Activated CD4-positive, alpha-beta memory T cell treated with anti-CD3 and anti-CD28 coated beads, Interleukin-2, amount 10 ng/mL, durations not matched to agents 7 days and 5 days (primary cell): Measurements from ENCODE around the gene PSMB5. TPM values are rescaled to one million over a fixed set of nuclear protein-coding genes. Genes with fewer than 3 reads are reported as not detected.

Experiments used
- CTCF ChIA-PET: fragments of 350-600 bp; sonication (Branson Sonifier 250); formaldehyde crosslinking; loops from one replicate; lab custom pipeline; 2021; ENCODE audit warnings: antibody characterized with exemption, inconsistent platforms; lab: Charles Lee
- POLR2A ChIA-PET: fragments of 350-600 bp; sonication (Branson Sonifier 250); formaldehyde crosslinking; loops from one replicate; lab custom pipeline; 2021; ENCODE audit warnings: antibody characterized with exemption; lab: Charles Lee
- DNase-seq: peaks from one replicate; pipeline ENCODE4 v3.0.0-alpha.2; 2020
- H3K27ac Mint-ChIP-seq: one replicate; pipeline ENCODE4 v1.8.0; 2021; ENCODE audit warnings: mild to moderate bottlenecking, mixed read lengths
- H3K27me3 Mint-ChIP-seq: one replicate; pipeline ENCODE4 v1.8.0; 2021; ENCODE audit warnings: mixed read lengths
- H3K36me3 Mint-ChIP-seq: one replicate; pipeline ENCODE4 v1.8.0; 2021; ENCODE audit warnings: low read depth, mixed read lengths
- H3K4me1 Mint-ChIP-seq: one replicate; pipeline ENCODE4 v1.8.0; 2021; ENCODE audit warnings: mixed read lengths
- H3K4me3 Mint-ChIP-seq: one replicate; pipeline ENCODE4 v1.8.0; 2021; ENCODE audit warnings: mild to moderate bottlenecking, mixed read lengths
- H3K9me3 Mint-ChIP-seq: one replicate; pipeline ENCODE4 v1.8.0; 2021; ENCODE audit warnings: mixed read lengths
- total RNA-seq, 2 experiments: library from RNA; stranded (reverse); gene quantifications; one replicate each; pipeline ENCODE4 v1.2.3, GENCODE V29; 2021

PSMB5 gene
- total RNA-seq, 2 experiments from 2014 or later = 55.0 to 57.5 TPM

DNA sequence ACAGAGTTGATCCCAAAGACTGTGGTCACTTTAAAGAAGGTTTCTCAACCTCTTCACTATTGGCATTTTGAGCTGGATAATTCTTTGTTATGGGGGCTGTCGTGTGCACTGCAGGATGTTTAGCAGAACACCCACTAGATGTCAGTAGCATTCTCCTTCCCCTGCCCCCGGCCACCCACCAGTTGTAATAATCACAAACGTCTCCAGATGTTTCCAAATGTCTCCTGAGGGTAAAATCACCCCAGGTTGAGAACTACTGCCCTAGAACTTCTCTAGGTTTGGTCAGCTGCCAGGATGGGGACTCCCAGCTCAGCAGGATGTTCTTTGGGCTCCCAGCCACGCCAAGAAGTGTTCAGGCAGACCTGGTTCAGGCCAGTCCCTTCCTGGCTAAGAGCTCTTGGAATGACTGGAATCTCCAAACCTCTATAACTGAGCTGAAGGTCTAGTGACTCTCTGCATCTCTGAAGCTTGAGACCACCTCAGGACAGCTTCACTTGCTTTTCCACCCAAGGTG lies 39.9 kb downstream of the PSMB5 start:
- no peak overlapping the region for H3K4me3 Mint-ChIP-seq
- POLR2A ChIA-PET = interaction anchor here (0.7 to 5.3 kb wide), 4 partner anchors 13 to 1075 kb away, joined by 3 to 48 read pairs (median 4); no protein-coding TSS in a partner anchor
- H3K9me3 Mint-ChIP-seq = no peaks in the 10 kb centered on the region
- peak; percentile 29 for DNase-seq
- H3K4me1 Mint-ChIP-seq = no peaks in the 10 kb centered on the region
- H3K36me3 Mint-ChIP-seq = no peaks in the 10 kb centered on the region
- CTCF ChIA-PET = interaction anchor here (0.7 to 6.9 kb wide), 23 partner anchors 9 to 1169 kb away, joined by 3 to 71 read pairs (median 5); partner anchors contain the start of gene CDH24
- no peaks in the 10 kb centered on the region for H3K27me3 Mint-ChIP-seq
- no peak overlapping the region for H3K27ac Mint-ChIP-seq

DNA sequence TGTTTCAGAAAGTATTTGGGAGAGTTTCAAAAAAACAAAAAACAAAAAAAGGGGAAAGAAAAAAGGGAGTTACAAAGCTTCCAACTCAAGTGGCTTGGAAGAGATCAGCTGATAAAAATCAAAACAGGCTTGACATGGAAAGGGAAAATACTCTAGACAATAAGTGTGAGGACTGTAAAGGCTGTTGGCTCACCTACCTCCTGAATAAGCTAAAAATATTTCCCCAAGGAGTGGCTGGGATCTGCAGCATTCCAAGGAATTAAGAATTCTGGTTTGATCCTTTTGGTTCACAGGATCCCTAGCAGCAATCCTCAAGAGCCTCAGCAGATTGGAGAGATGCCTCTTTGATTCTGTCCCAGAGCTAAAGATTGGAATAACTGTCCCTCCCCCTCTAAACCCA lies 41.2 kb downstream of the PSMB5 start:
- Mint-ChIP-seq H3K27me3 (no peaks in the 10 kb centered on the region), H3K4me3 (no peak overlapping the region), H3K36me3 (no peaks in the 10 kb centered on the region), H3K27ac (no peak overlapping the region), H3K4me1 (no peaks in the 10 kb centered on the region), H3K9me3 (no peaks in the 10 kb centered on the region)
- POLR2A ChIA-PET = interaction anchor here (5.3 kb wide), 1 partner anchor 14 kb away, joined by 48 read pairs; no protein-coding TSS in a partner anchor
- no peak for DNase-seq
- CTCF ChIA-PET = interaction anchor here (0.7 to 6.9 kb wide), 9 partner anchors 8 to 101 kb away, joined by 3 to 71 read pairs (median 13); partner anchors contain the start of genes ACIN1, C14orf119 and CDH24

DNA sequence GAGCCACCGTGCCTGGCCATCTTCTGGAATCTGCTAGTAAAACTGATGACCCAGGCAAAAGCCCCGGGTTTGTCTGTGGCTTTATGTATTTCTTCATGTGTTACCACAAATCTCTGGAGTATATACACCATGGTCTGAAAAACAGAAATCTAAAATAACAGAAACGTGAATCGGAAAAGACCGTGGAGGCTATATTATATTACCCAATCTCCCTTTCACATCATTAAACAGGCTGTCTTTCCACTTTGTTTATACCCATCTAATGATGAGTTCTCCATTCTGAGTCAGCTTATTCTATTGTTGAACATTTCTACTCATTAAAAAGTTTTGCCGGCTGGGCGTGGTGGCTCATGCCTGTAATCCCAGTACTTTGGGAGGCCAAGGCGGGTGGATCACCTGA lies 42.8 kb downstream of the PSMB5 start:
- H3K27ac Mint-ChIP-seq = no peak overlapping the region
- ChIA-PET CTCF (interaction anchor here (1.4 to 4.8 kb wide), 3 partner anchors 36 to 77 kb away, joined by 5 to 29 read pairs (median 13); partner anchors contain the start of gene HAUS4), POLR2A (interaction anchor here (1.4 to 5.3 kb wide), 2 partner anchors 15 to 66 kb away, joined by 4 to 48 read pairs; no protein-coding TSS in a partner anchor)
- H3K36me3 Mint-ChIP-seq = no peaks in the 10 kb centered on the region
- DNase-seq = no peak
- no peak overlapping the region for H3K4me3 Mint-ChIP-seq
- H3K4me1 Mint-ChIP-seq = no peaks in the 10 kb centered on the region
- no peaks in the 10 kb centered on the region for H3K9me3 Mint-ChIP-seq
- no peaks in the 10 kb centered on the region for H3K27me3 Mint-ChIP-seq

DNA sequence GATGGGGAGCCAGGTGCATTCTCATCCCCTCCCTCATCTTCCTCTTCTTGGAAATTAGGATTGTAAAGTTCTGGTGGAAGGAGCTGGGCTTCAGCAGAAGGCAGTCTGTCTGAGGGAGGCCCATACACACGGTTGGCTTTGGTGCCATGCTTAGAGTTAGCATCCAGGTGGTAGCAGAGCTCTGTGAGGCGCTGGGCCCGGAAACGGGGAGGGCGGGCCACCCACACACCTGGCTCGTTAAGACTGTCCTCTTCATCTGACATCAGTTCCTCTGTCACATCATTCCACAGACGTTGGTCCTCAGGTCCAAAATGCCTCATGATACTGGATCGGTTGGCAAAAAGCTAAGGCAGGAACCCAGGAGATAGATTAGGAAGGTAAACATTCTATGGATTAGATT lies 47.4 kb downstream of the PSMB5 start:
- DNase-seq = no peak
- no peak overlapping the region for H3K4me3 Mint-ChIP-seq
- no peaks in the 10 kb centered on the region for H3K9me3 Mint-ChIP-seq
- H3K27ac Mint-ChIP-seq = no peak overlapping the region
- ChIA-PET POLR2A (interaction anchor here (0.8 to 3.4 kb wide), 10 partner anchors 8 to 75 kb away, joined by 3 to 37 read pairs (median 4); partner anchors contain the start of genes CDH24 and HAUS4), CTCF (interaction anchor here (0.6 to 9.1 kb wide), 28 partner anchors 9 to 429 kb away, joined by 3 to 332 read pairs (median 10); partner anchors contain the start of genes ACIN1, C14orf119, CDH24 and HAUS4)
- no peaks in the 10 kb centered on the region for H3K4me1 Mint-ChIP-seq
- no peaks in the 10 kb centered on the region for H3K27me3 Mint-ChIP-seq
- H3K36me3 Mint-ChIP-seq = no peaks in the 10 kb centered on the region

DNA sequence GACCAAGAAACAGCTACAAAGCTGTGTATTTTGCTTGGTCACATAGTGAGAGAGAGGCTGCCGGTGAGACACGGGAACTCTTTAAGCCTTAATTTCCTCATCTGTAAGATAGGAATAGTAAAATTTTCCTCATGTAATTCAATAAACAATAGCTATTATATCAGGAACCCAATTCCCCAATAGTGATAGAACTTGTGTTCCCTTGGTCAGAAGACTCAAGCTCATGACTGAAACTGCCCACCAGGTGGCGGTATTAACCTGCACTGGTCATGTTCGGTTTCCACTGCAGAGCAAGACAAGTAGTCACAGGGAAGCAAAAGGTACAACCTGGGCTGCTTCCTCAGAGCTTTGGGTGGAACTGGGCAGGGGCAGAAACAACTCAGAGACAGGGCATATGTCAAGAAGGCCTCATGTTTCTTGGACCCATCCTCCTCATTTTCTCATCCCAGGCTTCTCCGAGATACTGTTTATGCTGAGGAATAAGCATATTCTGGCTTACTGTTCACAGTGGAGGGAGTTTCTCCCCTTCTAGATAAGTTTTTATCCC lies 48.1 kb downstream of the PSMB5 start:
- Mint-ChIP-seq H3K4me3 (no peak overlapping the region), H3K36me3 (no peaks in the 10 kb centered on the region), H3K27me3 (no peaks in the 10 kb centered on the region), H3K27ac (no peak overlapping the region), H3K9me3 (no peaks in the 10 kb centered on the region), H3K4me1 (peaks cover 2% of the 10 kb centered on the region)
- POLR2A ChIA-PET = interaction anchor here (0.8 to 3.4 kb wide), 12 partner anchors 9 to 416 kb away, joined by 3 to 37 read pairs (median 4); partner anchors contain the start of genes CDH24, HAUS4 and RBM23
- CTCF ChIA-PET = interaction anchor here (0.5 to 9.1 kb wide), 62 partner anchors 10 to 445 kb away, joined by 3 to 332 read pairs (median 5); partner anchors contain the start of genes ACIN1, C14orf119, CDH24 and HAUS4
- DNase-seq = peak; percentile 90

DNA sequence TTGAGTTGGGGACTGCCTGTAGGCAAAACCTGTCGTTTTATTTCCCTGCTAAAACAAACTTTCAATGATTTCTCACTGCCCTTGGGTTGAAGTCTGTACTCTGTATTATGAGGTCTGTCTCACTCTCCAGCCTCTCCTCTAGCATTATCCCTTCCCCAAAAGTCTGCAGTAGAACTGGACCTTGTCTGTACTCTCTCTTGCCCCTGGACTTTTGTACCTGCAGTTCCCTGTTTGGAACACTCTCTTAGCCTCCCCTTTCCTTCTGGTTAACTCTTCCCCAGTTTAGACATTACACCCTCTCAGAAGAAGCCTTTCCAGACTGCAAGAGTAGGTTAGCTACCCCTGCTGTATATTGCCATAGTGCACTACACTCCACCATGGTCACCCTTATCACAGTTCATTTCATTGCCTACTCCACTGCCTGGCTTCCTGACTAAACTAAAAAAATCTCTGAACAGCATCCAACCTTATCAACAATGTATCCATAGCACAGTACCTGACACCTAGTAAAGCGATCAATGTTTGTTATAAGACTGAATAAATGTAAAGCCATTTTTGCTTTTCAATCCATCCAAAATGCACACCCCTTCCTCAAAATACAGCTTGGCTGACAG lies 48.7 kb downstream of the PSMB5 start:
- Mint-ChIP-seq H3K36me3 (no peaks in the 10 kb centered on the region), H3K4me3 (no peak overlapping the region), H3K4me1 (peaks cover 2% of the 10 kb centered on the region), H3K9me3 (no peaks in the 10 kb centered on the region), H3K27ac (no peak overlapping the region), H3K27me3 (peaks cover 2% of the 10 kb centered on the region)
- no peak for DNase-seq
- ChIA-PET CTCF (interaction anchor here (0.5 to 9.1 kb wide), 61 partner anchors 10 to 444 kb away, joined by 3 to 332 read pairs (median 5); partner anchors contain the start of genes ACIN1, C14orf119, CDH24 and HAUS4), POLR2A (interaction anchor here (1.0 to 3.4 kb wide), 11 partner anchors 10 to 416 kb away, joined by 3 to 37 read pairs (median 5); partner anchors contain the start of genes CDH24, HAUS4 and RBM23)

DNA sequence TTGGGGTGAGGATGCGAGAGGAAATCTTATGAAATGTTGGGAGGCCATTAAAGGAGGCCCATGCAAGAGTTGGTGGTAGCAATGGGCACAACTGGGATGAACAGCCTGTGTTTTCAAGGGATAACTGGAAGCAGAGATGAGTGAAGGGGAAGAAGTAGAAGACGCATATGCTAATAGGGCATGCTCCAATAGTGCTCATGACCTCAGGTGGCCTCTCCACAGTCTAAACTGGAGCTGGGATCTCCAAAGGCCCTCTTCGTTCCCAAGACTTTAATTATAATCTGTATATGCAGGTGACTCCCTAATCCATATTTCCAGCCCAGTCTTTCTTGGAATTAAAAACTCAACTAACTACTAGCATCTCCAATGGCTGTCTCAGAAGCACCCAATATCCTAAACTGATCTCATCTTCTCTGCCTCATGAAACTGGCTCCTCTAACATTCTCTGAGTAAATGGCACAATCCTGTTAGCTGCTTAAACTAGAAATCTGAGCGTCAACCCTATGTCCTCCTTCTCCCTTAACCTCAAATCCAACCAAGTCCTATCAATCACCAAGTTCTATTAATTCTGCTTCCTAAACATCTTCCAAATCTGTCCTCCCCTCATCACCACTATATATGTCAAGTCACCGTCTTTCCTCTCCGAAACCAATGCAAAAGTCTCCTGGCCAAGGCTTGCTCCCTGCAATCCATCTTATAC lies 49.6 kb downstream of the PSMB5 start:
- H3K27ac Mint-ChIP-seq = no peak overlapping the region
- POLR2A ChIA-PET = interaction anchor here (1.5 to 3.4 kb wide), 4 partner anchors 22 to 84 kb away, joined by 3 to 37 read pairs (median 12); partner anchors contain the start of genes CDH24 and HAUS4

DNA sequence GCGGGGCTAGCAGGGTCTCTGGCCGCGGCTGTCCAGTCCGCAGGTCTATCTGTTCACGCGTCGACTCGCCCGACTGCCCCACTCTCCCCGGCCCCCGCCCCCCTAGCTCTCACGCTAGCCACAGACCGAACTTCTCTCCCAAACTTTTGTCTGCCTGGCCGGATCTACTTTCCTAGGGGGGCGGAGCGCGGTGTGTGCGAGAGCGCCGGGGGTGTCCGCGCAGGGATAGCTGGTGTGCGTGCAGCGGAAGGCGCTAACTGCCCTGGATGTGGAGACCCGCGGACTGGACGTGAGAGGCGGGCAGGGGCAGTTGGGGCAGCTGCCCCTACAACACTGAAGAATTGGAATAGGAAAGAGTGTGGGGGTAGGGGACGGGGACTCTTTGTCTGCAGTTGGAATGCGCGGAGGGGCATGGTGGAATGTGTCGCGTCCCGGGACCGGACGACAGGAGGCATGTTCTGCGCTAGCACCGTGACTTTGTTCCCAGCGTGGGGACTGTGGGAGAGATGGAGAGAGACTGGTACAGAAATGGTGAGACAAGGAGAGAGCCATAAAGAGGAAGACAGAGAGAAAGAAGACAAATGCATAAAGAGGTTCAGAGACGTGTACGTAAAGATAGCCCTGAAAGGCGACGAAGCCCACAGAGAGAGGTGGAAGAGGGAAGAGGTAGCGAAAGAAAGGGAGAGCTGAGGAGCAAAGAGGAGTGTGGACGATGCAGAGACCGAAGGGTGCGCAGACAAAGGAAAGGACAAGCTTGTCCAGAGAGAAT lies 52.0 kb downstream of the PSMB5 start, which contains the start of gene AJUBA:
Gene AJUBA (minus strand): TSS at position 75 of the 769 bp plus-strand sequence. CDS start 285 bp downstream, outside the sequence.
- POLR2A ChIA-PET = interaction anchor here (0.9 to 4.6 kb wide), 14 partner anchors 10 to 412 kb away, joined by 3 to 23 read pairs (median 4); partner anchors contain the start of genes ACIN1, C14orf119, CDH24 and DAD1
- Mint-ChIP-seq H3K36me3 (no peaks in the 10 kb centered on the region), H3K4me1 (peaks cover 10% of the 10 kb centered on the region), H3K4me3 (no peak within 1 kb of the TSS), H3K27ac (no peak within 1 kb of the TSS), H3K27me3 (peaks cover 24% of the 10 kb centered on the region), H3K9me3 (no peaks in the 10 kb centered on the region)
- CTCF ChIA-PET = interaction anchor here (0.6 to 9.1 kb wide), 25 partner anchors 8 to 413 kb away, joined by 3 to 332 read pairs (median 4); partner anchors contain the start of genes CDH24, HAUS4 and PRMT5
- DNase-seq = peak; percentile 77

More for the DNA sequence above, 49.6 kb downstream of the PSMB5 start:
- CTCF ChIA-PET = interaction anchor here (0.6 to 9.1 kb wide), 14 partner anchors 11 to 415 kb away, joined by 3 to 332 read pairs (median 23); partner anchors contain the start of genes CDH24, HAUS4 and PRMT5
- H3K9me3 Mint-ChIP-seq = no peaks in the 10 kb centered on the region
- H3K4me1 Mint-ChIP-seq = peaks cover 6% of the 10 kb centered on the region
- DNase-seq = no peak
- H3K27me3 Mint-ChIP-seq = peaks cover 6% of the 10 kb centered on the region
- H3K4me3 Mint-ChIP-seq = no peak overlapping the region
- H3K36me3 Mint-ChIP-seq = no peaks in the 10 kb centered on the region

DNA sequence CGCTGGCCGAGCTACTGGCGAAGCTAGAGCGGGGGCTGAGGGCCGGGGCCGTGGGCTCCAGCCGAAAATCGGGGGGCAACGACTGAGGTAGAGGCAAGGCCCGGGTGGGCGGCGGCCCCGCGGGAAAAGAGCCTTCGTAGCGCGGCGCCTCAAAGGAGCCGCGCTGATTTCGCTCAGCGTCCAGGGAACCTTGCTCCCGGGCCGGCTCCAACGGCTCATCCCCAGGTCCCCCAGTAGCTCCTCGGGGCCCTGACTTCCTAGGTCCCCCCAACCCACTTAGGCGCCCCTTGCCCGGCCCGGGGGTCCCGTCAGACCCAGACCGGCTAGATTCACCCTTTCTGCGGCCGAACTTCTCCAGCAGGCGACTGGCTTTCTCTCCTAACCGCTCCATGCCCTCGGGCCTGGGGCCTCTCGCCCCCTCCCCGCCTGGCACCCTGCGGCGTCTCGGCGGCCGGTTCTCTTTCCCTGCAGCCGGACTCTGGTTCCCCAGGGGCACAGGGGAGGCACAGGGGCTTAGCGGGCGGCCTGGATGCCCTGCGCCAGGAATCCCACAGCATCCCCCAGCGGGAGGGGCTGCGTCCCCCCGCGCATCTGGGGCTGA lies 52.7 kb downstream of the PSMB5 start:
- peaks cover 28% of the 10 kb centered on the region for H3K27me3 Mint-ChIP-seq
- CTCF ChIA-PET = interaction anchor here (0.5 to 9.1 kb wide), 19 partner anchors 8 to 412 kb away, joined by 3 to 332 read pairs (median 4); partner anchors contain the start of genes CDH24 and PRMT5
- POLR2A ChIA-PET = interaction anchor here (0.8 to 4.6 kb wide), 13 partner anchors 9 to 411 kb away, joined by 3 to 23 read pairs (median 4); partner anchors contain the start of genes ACIN1, C14orf119, CDH24 and DAD1
- H3K36me3 Mint-ChIP-seq = no peaks in the 10 kb centered on the region
- DNase-seq = no peak
- no peak overlapping the region for H3K4me3 Mint-ChIP-seq
- H3K27ac Mint-ChIP-seq = no peak overlapping the region
- H3K4me1 Mint-ChIP-seq = peaks cover 10% of the 10 kb centered on the region
- no peaks in the 10 kb centered on the region for H3K9me3 Mint-ChIP-seq

DNA sequence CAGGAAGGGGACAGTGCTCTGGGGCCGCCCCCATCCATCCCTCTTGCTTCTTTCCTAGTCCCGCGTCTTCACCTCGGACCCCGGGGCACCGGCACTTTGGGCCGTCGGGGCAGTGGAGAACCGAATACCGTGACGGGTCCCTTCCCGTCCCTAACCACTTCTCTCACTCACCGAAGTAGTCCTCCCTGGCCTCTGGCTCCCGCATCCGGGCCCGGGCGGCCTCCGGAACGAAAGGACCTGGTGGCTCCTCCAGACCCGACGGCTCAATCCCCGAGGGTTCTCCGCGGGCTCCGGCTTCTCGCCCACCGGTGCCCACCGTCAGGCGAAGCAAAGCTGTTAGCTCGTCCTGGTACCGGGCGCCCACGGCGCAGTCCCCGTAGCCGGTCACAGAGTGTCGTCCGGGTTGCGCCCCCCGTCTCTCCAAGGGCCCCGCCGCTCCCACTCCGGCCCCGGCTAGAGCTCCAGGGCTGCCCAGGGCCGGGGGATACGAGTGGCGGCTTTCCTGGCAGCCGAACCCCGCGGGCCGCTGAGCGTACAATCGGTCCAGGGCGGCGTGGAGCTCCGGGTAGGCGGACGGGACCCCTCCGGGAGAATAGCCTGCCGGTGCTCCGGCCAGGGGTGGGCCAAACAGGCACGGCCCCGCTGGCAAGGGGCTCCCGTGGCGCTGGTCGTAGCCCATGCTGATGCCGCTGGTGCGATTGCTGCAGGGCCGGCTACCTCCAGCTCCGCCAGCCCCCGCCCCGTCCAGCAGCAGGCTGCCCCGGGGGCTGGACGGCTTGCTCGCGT lies 53.4 kb downstream of the PSMB5 start:
- Mint-ChIP-seq H3K4me1 (peaks cover 10% of the 10 kb centered on the region), H3K36me3 (no peaks in the 10 kb centered on the region), H3K4me3 (peak overlapping the region; percentile 8), H3K27me3 (peaks cover 31% of the 10 kb centered on the region), H3K27ac (no peak overlapping the region), H3K9me3 (no peaks in the 10 kb centered on the region)
- no peak for DNase-seq
- ChIA-PET CTCF (interaction anchor here (0.5 to 9.1 kb wide), 9 partner anchors 7 to 411 kb away, joined by 3 to 332 read pairs (median 12); partner anchors contain the start of genes ACIN1, C14orf119, CDH24 and PRMT5), POLR2A (interaction anchor here (0.8 to 4.6 kb wide), 7 partner anchors 8 to 114 kb away, joined by 3 to 23 read pairs (median 4); partner anchors contain the start of genes ACIN1, C14orf119, CDH24 and HAUS4)
